NCI-H345 treated with DMSO at 0.1 percent for 48 hours (cell line): ENCODE data around the gene PIGV.
A peak's percentile ranks its signal among the peaks of the same experiment; 100 is the strongest.

Source experiments
- DNase-seq: peaks from one replicate; lab custom pipeline; 2025; ENCODE audit not compliant: unreplicated experiment; lab: John Stamatoyannopoulos, UW

Gene PIGV

DNA sequence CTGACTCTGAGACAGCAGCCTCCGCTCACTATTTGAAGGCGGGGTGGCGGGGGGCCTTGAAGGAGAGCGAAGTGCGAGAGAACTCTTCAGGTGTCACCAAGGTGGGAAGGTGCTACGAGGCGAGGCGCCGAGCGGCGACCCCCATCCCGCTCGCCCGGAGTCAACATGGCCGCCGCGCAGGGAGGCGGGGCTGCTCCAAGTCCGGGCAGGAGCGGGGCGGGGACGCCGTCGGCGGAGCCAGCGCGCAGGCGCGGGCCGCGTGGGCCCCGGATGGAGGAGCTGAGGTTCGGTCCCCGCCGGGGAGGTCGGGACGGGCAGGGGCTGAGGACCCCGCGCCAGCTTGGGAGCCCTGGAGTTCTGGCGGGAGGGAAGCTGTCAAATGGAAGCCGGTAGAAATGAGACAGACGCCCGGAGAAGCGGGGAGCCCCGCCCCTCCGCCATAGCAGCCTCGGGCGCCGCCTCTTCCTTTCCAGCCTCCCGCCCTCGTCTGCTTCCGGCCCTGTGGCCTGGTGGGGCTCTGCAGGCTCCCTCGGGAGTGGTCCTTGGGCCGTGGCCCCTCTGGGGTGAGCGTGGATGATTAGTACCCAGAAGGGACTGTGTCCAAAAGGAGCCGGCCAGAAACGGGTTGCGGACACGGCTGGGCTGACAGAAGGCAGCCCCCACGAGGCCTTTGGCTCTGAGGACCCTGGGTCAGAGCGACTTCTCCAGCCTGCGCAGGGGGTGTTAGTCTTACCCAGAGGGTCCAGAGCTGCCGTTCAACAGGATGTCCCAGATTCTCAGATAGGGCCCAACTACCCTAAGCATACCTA, at the start of gene PIGV:
Gene PIGV, plus strand, starts transcription at position 245 of the 809 bp plus-strand sequence. CDS start 2,866 bp downstream, outside the sequence.
- DNase-seq: peak; percentile 88

GRCh38 chr1:26739329-26739914, 48.3 kb upstream of the PIGV start:
- DNase-seq: no peak

DNA sequence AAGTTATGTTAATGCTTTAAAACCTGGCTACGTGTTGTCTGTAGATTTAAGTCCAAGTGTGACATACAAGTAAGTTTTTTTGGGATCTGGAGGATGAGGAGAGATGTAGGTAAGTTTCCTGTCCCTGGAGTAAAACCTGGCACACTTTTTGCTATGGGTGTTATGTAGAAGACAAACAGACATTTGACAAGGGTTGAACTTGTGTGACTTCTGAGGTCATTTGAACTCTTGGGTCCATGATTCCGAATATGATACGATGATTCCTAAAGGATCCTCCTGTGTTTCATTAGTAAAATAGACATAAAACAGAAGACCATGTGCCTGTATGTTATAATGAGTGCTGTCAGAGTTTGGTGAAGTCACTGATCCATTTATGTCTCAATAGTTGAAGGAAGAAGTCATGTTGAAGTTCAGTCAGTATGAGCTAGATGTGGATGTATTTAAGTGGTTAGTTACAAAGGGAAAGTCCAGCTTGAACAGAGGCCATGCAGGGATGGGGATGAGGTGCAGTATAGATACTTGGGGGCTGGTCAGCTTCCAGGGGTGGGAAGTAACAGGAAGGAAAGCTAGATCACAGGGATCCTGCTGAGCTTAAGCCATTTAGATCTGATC, 47.6 kb upstream of the PIGV start:
- no peak for DNase-seq

DNA sequence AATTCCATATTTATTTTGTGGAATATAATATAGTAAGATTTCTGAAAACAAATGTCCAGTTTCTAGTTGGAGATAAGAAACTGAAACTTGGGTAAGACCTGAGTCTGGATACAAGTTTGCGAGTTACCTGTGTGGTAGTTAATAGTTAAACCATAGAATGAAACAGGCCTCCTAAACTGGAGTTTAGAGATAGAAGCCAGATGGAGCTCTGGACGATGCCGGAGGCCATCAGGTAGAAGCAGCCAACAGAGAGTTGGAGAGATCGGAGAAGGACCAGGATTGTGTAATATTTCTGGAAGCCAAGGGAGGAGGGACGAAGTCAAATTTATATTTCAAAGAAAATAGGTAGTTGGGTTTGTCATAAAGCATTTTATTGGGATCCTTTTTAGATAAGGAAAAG, 46.8 kb upstream of the PIGV start:
- no peak for DNase-seq

DNA sequence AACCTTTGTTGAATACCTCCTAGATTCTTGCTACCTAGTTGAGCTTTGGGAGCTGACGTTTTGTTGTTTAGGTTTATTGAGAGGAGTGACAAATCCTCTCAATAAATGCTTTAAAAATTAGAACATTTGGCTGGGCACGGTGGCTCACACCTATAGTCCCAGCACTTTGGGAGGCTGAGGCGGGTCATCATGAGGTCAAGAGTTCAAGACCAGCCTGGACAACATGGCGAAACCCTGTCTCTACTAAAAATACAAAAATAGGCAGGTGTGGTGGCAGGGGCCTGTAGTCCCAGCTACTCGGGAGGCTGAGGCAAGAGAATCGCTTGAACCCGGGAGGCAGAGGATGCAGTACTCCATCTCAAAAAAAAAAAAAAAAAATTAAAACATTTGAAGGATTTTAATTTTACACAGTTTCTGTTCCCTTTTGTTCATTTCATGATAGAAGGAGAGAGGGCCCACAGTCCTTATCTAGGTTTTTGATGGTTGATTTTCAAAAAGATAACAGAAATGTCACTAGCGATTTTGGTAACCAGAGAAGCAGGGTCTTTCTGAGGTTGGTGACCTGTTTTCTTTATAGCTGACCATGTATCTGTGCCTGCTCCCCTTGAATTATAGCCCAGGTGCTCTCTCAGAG, 44.2 kb upstream of the PIGV start:
- no peak for DNase-seq

GRCh38 chr1:26744075-26744959, 43.4 kb upstream of the PIGV start:
- no peak for DNase-seq

GRCh38 chr1:26745191-26745590, 42.6 kb upstream of the PIGV start:
- no peak for DNase-seq

DNA sequence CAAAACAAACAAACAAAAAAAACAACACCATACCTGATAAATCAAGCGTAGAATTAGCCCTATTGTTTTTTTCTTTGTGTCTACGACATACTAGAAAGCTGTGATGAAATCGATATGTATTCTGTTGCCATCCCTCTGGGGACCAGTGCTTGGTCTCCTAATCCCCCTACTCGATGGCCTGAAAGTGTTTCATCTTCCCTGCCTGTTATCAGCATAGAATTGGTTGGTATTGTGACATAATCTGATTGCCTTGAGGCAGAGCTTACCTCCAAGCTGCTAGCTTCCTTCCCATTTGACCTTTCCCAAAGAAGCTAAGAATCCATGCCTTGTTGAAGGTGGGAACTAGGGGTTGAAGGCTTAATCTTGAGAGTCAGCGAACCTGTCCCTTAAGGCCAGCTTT, 40.7 kb upstream of the PIGV start:
- DNase-seq: no peak

DNA sequence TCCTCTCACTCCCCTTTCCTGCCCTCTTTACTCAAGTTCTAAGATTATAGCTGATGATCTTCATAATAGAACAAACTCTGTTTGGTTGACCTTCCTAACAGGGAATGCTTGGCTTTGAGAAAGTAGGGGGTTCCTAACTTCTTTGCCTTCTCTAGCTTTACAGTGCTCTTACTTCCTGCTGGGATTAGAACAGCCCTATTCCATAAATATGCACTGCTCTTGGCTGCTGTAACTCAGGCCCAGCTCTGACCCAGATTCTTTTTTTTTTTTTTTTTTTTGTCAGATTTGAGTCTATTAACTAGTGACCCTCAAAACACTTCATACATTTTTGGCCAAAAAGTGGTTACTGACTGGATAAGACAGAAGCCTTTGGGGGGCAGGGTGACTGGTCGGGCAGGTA, 39.4 kb upstream of the PIGV start:
- no peak for DNase-seq

DNA sequence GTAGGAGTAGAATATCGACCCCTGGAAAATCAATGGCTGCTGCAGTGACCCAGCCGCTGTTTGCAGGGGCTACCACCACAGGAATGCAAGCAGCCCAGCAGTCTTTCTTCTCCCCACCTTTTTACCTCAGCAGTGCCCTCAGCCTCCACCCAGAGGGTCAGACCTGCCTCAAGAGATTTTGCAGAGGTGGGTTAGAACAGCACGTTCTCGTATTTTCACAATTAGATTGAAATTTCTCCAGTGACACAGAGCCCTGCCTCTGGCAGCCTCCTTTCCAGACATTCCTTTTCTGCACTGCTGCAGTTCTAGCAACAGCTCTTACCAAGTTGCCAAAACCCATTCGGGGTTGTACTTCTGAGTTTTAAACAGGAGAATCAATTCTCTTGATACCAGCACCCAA, 38.3 kb upstream of the PIGV start:
- DNase-seq: no peak

GRCh38 chr1:26750428-26750827, 37.3 kb upstream of the PIGV start:
- DNase-seq: no peak

DNA sequence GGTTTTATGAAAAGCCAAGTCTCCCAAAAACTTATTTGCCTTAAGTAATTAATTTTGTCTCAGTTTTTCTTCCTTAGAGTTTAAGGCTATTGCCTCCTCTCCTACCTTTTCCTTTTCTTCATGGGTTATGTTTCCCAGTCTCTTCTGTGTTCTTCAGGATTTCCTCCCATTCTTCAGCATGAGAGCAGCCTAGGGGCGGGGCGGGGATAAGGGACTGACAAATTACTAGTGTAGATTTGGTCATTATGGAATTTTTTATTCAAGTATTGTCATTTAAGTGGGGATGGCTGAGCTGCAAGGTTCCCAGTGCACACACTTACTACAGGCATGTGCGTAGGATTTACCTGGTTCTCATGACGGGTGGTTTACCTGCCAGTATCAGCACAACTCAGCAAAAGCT, 35.2 kb upstream of the PIGV start:
- no peak for DNase-seq

GRCh38 chr1:26754086-26754874, 33.5 kb upstream of the PIGV start:
- DNase-seq: no peak

DNA sequence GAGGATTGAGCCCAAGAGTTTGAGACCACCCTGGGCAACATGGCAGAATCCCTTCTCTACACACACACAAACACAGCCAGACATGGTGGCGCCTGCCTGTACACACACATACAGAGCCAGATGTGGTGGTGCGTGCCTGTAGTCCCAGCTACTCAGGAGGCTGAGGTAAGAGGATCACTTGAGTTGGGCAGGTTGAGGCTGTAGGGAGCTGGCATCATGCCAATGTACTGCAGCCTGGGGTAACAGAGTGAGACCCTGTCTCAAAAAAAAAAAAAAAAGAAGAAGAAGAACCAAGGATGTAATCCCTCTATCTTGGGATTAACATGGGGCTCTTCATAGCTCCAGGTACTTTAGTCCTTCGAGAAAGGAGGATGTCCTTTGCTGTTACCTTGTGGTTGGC, 29.4 kb upstream of the PIGV start:
- DNase-seq: no peak

- no peak for DNase-seq
Measured at GRCh38 chr1:26759531-26759930, 28.2 kb upstream of the PIGV start.

DNA sequence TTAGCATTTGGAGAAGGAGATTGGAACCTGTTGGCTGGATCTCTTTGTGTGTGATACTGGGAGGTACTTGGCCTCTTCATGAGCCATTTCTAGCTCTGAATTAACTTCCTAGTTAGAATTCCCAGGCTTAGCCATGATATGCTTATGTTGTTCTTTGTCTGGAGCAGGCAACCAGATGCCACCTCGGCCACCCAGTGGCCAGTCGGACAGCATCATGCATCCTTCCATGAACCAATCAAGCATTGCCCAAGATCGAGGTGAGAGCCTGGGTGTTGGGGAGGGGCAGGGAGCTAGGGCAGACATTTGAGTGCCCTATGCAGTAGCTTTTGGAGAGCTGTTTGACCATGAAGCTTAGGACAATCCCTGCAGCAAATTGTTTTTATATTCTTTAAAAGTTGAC, 26.5 kb upstream of the PIGV start:
- no peak for DNase-seq

DNA sequence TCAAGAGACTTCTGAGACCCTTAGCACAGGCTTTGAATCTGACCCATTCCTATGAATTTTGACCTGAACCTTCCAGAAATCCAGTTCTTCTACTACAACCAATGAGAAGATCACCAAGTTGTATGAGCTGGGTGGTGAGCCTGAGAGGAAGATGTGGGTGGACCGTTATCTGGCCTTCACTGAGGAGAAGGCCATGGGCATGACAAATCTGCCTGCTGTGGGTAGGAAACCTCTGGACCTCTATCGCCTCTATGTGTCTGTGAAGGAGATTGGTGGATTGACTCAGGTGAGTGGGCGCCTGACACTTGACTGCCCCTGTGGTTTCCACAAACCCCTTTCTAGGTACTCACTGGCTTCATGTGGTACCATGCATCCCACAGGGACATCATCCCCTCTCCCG, 20.0 kb upstream of the PIGV start:
- DNase-seq: no peak

- DNase-seq: no peak
Measured at GRCh38 chr1:26768755-26769154, 19.0 kb upstream of the PIGV start.

GRCh38 chr1:26771285-26771642, 16.5 kb upstream of the PIGV start:
- DNase-seq: no peak

DNA sequence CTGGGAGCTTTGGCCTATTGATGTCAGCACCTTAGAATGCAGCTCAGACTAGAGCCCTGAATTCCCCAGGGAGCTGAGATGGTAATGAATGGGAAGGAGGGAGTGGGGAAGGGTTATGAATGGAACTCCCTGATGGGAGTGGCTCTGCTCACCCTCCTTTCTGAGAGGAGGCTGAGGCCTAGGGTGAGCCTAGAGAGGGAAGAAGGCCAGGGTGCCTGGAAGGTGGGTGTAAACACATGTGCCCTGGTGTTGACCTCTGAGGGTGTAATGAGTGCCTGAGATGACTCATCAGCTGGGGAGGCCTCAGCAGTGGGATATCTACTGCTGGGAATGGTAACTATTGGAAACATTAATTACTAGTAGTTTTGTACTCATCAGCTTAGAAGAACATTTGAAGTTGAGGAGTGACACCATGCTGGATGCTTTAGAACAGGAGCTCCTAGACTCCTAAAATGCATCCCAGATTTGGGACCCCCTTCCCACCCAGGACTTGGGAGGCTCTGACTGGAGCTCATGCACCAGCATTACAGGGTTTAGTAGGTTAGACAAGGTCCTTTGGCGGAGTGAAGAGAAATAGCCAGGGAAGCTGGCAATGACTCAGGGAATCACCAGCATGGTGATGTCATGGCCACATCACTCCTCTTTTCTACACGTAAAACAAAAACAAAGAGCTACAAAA, 16.0 kb upstream of the PIGV start:
- no peak for DNase-seq
